Measurements from ENCODE around the gene CRYZL1.

DNA sequence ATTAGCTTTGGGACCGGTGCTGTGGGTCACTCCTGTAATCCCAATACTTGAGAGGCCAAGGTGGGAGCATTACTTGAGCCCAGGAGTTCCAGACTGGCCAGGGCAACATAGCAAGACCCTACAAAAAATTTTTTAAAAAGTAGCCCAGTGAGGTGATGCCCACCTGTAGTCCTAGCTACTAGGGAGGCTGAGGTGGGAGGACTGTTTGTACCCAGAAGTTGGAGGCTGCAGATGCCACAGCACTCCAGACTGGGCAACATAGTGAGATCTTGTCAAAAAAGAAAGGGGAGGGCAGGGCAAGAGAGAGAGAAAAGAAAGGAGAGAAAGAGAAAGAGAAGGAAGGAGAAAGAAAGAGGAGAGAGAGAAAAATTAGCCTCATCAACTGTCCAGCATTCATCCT is 7.0 kb upstream of the CRYZL1 start:
- TF ChIP-seq, protein P1, sequence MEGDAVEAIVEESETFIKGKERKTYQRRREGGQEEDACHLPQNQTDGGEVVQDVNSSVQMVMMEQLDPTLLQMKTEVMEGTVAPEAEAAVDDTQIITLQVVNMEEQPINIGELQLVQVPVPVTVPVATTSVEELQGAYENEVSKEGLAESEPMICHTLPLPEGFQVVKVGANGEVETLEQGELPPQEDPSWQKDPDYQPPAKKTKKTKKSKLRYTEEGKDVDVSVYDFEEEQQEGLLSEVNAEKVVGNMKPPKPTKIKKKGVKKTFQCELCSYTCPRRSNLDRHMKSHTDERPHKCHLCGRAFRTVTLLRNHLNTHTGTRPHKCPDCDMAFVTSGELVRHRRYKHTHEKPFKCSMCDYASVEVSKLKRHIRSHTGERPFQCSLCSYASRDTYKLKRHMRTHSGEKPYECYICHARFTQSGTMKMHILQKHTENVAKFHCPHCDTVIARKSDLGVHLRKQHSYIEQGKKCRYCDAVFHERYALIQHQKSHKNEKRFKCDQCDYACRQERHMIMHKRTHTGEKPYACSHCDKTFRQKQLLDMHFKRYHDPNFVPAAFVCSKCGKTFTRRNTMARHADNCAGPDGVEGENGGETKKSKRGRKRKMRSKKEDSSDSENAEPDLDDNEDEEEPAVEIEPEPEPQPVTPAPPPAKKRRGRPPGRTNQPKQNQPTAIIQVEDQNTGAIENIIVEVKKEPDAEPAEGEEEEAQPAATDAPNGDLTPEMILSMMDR (conservative IDR thresholded peaks at IDR 0.05 in 1 of 2, IDR thresholded peaks at IDR 0.05 in 1 of 2; ENCODE audit: low read depth in 1 of 2, low read length in 2 of 2) = no peak
- TF ChIP-seq EZH2 (IDR thresholded peaks at IDR 0.05; ENCODE audit: low read length, missing control alignments) = no peak
